Measurements from ENCODE around the gene ANAPC16. TPM values are rescaled to one million over a fixed set of nuclear protein-coding genes. Genes with fewer than 3 reads are reported as not detected.
"Not testable (repeated sequence)": the region's sequence is repeated elsewhere in the genome, so short reads cannot be mapped to it uniquely, and the experiment has no call there.

ANAPC16 gene
- total RNA-seq, 1 donor from 2014 or later, result 76.6 TPM

DNA sequence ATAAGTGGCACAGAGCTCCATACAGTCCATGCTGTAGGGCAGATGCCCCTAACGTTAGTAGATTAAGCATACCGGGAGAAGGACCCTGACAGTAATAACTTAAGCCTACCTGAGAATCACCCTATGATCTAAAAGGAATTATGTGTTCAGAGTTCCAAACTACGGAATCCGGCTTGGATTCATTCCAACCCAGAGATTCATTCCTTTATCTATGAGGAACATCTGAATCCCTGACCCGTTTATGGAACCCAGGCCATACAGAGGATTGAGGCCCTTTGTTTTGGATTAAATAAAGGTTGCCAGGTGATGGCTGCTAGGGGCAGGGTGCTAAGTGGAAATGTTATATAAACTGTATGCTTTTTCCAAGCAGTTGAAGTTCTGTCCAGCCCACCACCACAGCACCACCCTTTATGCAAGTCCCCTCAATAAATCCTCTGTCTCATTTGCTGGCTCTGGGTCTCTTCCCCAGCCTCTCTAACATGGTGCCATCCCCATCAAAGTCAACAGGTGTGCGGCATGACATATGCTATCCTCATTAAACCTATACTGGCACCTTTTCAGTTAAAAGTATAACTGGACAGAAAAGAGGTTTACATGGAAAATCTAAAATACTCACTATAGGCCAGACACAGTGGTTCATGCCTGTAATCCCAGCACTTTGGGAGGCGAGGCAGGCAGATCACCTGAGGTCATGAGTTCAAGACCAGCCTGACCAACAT lies 9.1 kb upstream of the ANAPC16 start:
- intact Hi-C loops (cut with DNase I), result loop anchor here (10.0 kb wide), 1 partner anchor 72 kb away; no protein-coding TSS in a partner anchor
- Histone ChIP-seq H3K4me1 (no peaks in the 10 kb centered on the region), H3K4me3 (no peak overlapping the region), H3K9me3 (no peaks in the 10 kb centered on the region), H3K36me3 (peaks cover 0 to 37% of the 10 kb centered on the region in 2 donors), H3K27me3 (no peaks in the 10 kb centered on the region), H3K27ac (no peak overlapping the region)
- TF ChIP-seq POLR2AphosphoS5 (IDR thresholded peaks at IDR 0.05; ENCODE audit: insufficient read depth in 1 of 2, low read depth in 1 of 2), result no peak
- TF ChIP-seq POLR2A (IDR thresholded peaks at IDR 0.05), result no peak
- TF ChIP-seq, protein P1, sequence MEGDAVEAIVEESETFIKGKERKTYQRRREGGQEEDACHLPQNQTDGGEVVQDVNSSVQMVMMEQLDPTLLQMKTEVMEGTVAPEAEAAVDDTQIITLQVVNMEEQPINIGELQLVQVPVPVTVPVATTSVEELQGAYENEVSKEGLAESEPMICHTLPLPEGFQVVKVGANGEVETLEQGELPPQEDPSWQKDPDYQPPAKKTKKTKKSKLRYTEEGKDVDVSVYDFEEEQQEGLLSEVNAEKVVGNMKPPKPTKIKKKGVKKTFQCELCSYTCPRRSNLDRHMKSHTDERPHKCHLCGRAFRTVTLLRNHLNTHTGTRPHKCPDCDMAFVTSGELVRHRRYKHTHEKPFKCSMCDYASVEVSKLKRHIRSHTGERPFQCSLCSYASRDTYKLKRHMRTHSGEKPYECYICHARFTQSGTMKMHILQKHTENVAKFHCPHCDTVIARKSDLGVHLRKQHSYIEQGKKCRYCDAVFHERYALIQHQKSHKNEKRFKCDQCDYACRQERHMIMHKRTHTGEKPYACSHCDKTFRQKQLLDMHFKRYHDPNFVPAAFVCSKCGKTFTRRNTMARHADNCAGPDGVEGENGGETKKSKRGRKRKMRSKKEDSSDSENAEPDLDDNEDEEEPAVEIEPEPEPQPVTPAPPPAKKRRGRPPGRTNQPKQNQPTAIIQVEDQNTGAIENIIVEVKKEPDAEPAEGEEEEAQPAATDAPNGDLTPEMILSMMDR (IDR thresholded peaks at IDR 0.05), result no peak
- no peak for DNase-seq (ENCODE audit: extremely low spot score in 2 of 2)

DNA sequence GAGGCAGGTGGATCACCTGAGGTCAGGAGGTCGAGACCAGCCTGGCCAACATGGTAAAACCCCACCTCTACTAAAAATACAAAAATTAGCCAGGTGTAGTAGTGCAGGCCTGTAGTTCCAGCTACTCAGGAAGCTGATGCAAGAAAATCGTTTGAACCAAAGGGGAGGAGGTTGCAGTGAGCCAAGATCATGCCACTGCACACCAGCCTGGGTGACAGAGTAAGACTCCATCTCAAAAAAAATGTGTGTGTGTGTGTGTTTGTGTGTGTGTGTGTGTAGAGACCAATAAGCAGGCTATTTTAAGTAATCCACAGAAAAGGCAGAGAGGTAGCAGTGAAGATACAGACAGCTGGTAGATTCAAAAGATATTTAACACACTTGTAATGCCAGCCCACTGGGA lies 7.3 kb upstream of the ANAPC16 start:
- H3K4me1 ChIP-seq; H3K9me3 ChIP-seq; DNase-seq (ENCODE audit: extremely low spot score in 2 of 2); H3K4me3 ChIP-seq; H3K27ac ChIP-seq; H3K27me3 ChIP-seq: not testable (repeated sequence)
- H3K36me3 ChIP-seq, result peaks cover 0 to 37% of the 10 kb centered on the region in 2 donors
- intact Hi-C loops (cut with DNase I), result loop anchor here (10.0 kb wide), 1 partner anchor 74 kb away; no protein-coding TSS in a partner anchor

DNA sequence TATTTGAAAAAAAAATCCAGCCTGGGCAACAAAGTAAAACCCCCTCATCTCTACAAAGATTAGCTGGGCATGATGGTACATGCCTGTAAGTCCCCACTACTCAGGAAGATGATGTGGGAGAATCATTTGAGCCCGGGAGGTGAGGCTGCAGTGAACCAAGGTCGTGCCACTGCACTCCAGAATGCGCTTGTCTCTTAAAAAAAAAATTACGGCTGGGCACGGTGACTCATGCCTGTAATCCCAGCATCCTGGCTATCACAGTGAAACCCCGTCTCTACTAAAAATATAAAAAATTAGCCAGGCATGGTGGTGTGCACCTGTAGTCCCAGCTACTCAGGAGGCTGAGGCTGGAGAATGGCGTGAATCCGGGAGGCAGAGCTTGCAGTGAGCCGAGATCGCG lies 4.4 kb upstream of the ANAPC16 start:
- H3K9me3 ChIP-seq; H3K4me3 ChIP-seq; DNase-seq (ENCODE audit: extremely low spot score in 2 of 2); H3K27me3 ChIP-seq; H3K27ac ChIP-seq: not testable (repeated sequence)
- intact Hi-C loops (cut with DNase I), result loop anchor here (10.0 kb wide), 1 partner anchor 157 kb away; no protein-coding TSS in a partner anchor
- H3K4me1 ChIP-seq, result peaks cover 11% of the 10 kb centered on the region
- H3K36me3 ChIP-seq, result peaks cover 0 to 32% of the 10 kb centered on the region in 2 donors

DNA sequence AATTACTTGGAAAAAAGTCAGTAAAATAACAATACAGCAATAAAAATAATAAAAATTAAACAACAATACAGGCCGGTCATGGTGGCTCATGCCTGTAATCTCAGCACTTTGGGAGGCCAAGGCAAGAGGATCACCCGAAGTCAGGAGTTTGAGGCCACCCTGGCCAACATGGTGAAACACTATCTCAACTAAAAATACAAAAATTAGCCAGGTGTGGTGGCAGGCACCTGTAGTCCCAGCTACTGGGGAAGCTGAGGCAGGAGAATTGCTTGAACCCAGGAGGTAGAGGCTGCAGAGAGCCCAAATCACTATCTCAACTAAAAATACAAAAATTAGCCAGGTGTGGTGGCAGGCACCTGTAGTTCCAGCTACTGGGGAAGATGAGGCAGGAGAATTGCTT lies 4.0 kb upstream of the ANAPC16 start:
- H3K4me1 ChIP-seq, result peaks cover 13% of the 10 kb centered on the region
- not testable (repeated sequence) for H3K9me3 ChIP-seq; H3K27me3 ChIP-seq; H3K4me3 ChIP-seq; H3K27ac ChIP-seq; DNase-seq (ENCODE audit: extremely low spot score in 2 of 2)
- intact Hi-C loops (cut with DNase I), result loop anchor here (10.0 kb wide), 1 partner anchor 157 kb away; no protein-coding TSS in a partner anchor
- peaks cover 0 to 32% of the 10 kb centered on the region in 2 donors for H3K36me3 ChIP-seq

DNA sequence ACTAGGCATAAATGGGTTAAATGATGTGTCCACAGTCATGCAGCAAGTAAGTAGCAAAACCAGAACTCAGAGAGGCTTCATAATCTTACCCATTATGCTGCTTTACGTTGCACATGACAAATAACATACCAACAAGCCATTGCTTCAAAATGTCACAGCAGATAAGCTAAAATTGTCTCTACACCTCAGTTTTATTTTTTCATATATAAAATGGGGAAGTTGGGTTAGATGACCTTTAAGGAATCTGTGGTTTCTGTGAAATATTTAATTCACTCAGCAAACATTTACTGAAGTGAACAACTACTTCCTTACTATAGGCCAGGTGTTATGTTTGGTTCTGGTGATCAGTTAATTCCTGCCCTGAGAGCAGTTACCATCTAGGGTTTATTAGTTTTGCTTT lies 2.5 kb downstream of the ANAPC16 start:
- TF ChIP-seq, protein P1 (IDR thresholded peaks at IDR 0.05), result no peak
- TF ChIP-seq POLR2AphosphoS5 (IDR thresholded peaks at IDR 0.05; ENCODE audit: insufficient read depth in 1 of 2, low read depth in 1 of 2) (no peak), POLR2A (IDR thresholded peaks at IDR 0.05) (no peak)
- Histone ChIP-seq H3K4me1 (peaks cover 43% of the 10 kb centered on the region), H3K27ac (peak overlapping the region; percentile 49), H3K9me3 (no peaks in the 10 kb centered on the region), H3K36me3 (peaks cover 0 to 12% of the 10 kb centered on the region in 2 donors), H3K27me3 (no peaks in the 10 kb centered on the region), H3K4me3 (no peak overlapping the region)
- DNase-seq (ENCODE audit: extremely low spot score in 2 of 2), result no peak
- intact Hi-C loops (cut with DNase I), result loop anchor here (5.0 to 10.0 kb wide), 3 partner anchors 34 to 164 kb away; no protein-coding TSS in a partner anchor

DNA sequence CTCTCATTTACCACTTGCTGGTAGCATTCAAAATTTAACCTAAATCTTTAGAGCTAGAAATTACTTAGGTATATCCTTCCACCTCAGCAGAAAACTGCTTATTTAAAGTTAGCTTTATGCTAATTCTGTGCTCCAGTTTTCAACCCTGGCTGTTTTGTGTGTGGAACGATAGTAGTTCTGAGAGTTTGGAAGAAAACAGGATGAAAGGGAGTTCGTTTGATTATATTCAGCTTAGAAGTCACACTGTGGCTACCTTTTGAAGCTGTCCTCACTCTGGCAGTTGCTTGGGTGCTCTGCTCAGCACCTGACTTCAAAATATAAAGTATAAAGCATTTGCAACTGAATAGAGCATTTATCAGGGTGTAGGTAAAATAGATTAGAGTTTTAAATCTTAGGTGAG lies 2.9 kb downstream of the ANAPC16 start:
- peaks cover 0 to 14% of the 10 kb centered on the region in 2 donors for H3K36me3 ChIP-seq
- no peaks in the 10 kb centered on the region for H3K9me3 ChIP-seq
- no peak overlapping the region for H3K4me3 ChIP-seq
- H3K4me1 ChIP-seq, result peaks cover 47% of the 10 kb centered on the region
- intact Hi-C loops (cut with DNase I), result loop anchor here (5.0 to 10.0 kb wide), 3 partner anchors 34 to 164 kb away; no protein-coding TSS in a partner anchor
- peak overlapping the region; percentile 49 for H3K27ac ChIP-seq
- H3K27me3 ChIP-seq, result no peaks in the 10 kb centered on the region
- TF ChIP-seq POLR2A (IDR thresholded peaks at IDR 0.05) (no peak), POLR2AphosphoS5 (IDR thresholded peaks at IDR 0.05; ENCODE audit: insufficient read depth in 1 of 2, low read depth in 1 of 2) (no peak)
- TF ChIP-seq, protein P1 (IDR thresholded peaks at IDR 0.05), result no peak
- no peak for DNase-seq (ENCODE audit: extremely low spot score in 2 of 2)
